ENCODE data around the gene DNAAF2. TPM values are rescaled to one million over a fixed set of nuclear protein-coding genes. Genes with fewer than 3 reads are reported as not detected.

The DNAAF2 gene
- total and polyA plus RNA-seq, 2 donors: 7.3 to 9.0 TPM

- no peak overlapping the region for H3K4me3 ChIP-seq (ENCODE audit: low read length in 2 of 2)
- DNase-seq (ENCODE audit: low read depth in 6 of 9, low spot score in 9 of 9): no peak
- 99% methylated on average over 4 of the region's 4 CpGs for WGBS
- H3K36me3 ChIP-seq (ENCODE audit: control insufficient read depth in 2 of 2, insufficient read depth in 2 of 2, low read length in 1 of 2): peaks cover 18 to 32% of the 10 kb centered on the region in 2 donors
- H3K9me3 ChIP-seq (ENCODE audit: control insufficient read depth in 2 of 2, insufficient read depth in 1 of 2, low read length in 1 of 2): no peaks in the 10 kb centered on the region
- H3K4me1 ChIP-seq (ENCODE audit: control insufficient read depth in 2 of 2, insufficient read depth in 2 of 2, low read length in 2 of 2): peaks cover 11 to 16% of the 10 kb centered on the region in 2 donors
- no peak overlapping the region for H3K27ac ChIP-seq (ENCODE audit: low read depth in 1 of 2, low read length in 1 of 2)
- no peaks in the 10 kb centered on the region for H3K27me3 ChIP-seq (ENCODE audit: control insufficient read depth in 2 of 2, insufficient read depth in 1 of 2, low read length in 1 of 2)
Observed at GRCh38 chr14:49582113-49582977, 52.7 kb downstream of the DNAAF2 start.

- no peak overlapping the region for H3K27ac ChIP-seq (ENCODE audit: low read depth in 1 of 2, low read length in 1 of 2)
- no peak overlapping the region for H3K4me3 ChIP-seq (ENCODE audit: low read length in 2 of 2)
- WGBS: 86% methylated on average over 9 of the region's 9 CpGs
- H3K9me3 ChIP-seq (ENCODE audit: control insufficient read depth in 2 of 2, insufficient read depth in 1 of 2, low read length in 1 of 2): no peaks in the 10 kb centered on the region
- H3K36me3 ChIP-seq (ENCODE audit: control insufficient read depth in 2 of 2, insufficient read depth in 2 of 2, low read length in 1 of 2): peaks cover 23 to 41% of the 10 kb centered on the region in 2 donors
- H3K27me3 ChIP-seq (ENCODE audit: control insufficient read depth in 2 of 2, insufficient read depth in 1 of 2, low read length in 1 of 2): no peaks in the 10 kb centered on the region
- peaks cover 11 to 16% of the 10 kb centered on the region in 2 donors for H3K4me1 ChIP-seq (ENCODE audit: control insufficient read depth in 2 of 2, insufficient read depth in 2 of 2, low read length in 2 of 2)
- no peak for DNase-seq (ENCODE audit: low read depth in 6 of 9, low spot score in 9 of 9)
Observed at GRCh38 chr14:49581209-49582112, 53.6 kb downstream of the DNAAF2 start.

- H3K27ac ChIP-seq (ENCODE audit: low read depth in 1 of 2, low read length in 1 of 2): no peak overlapping the region
- no peak overlapping the region for H3K4me3 ChIP-seq (ENCODE audit: low read length in 2 of 2)
- H3K9me3 ChIP-seq (ENCODE audit: control insufficient read depth in 2 of 2, insufficient read depth in 1 of 2, low read length in 1 of 2): no peaks in the 10 kb centered on the region
- no peak for DNase-seq (ENCODE audit: low read depth in 6 of 9, low spot score in 9 of 9)
- 97% methylated on average over 2 of the region's 2 CpGs for WGBS
- no peaks in the 10 kb centered on the region for H3K27me3 ChIP-seq (ENCODE audit: control insufficient read depth in 2 of 2, insufficient read depth in 1 of 2, low read length in 1 of 2)
- H3K4me1 ChIP-seq (ENCODE audit: control insufficient read depth in 2 of 2, insufficient read depth in 2 of 2, low read length in 2 of 2): peaks cover 8 to 16% of the 10 kb centered on the region in 2 donors
- H3K36me3 ChIP-seq (ENCODE audit: control insufficient read depth in 2 of 2, insufficient read depth in 2 of 2, low read length in 1 of 2): peaks cover 26 to 53% of the 10 kb centered on the region in 2 donors
Observed at GRCh38 chr14:49579841-49580240, 55.2 kb downstream of the DNAAF2 start.

- Histone ChIP-seq H3K4me1 (ENCODE audit: control insufficient read depth in 2 of 2, insufficient read depth in 2 of 2, low read length in 2 of 2) (peaks cover 0 to 6% of the 10 kb centered on the region in 2 donors), H3K36me3 (ENCODE audit: control insufficient read depth in 2 of 2, insufficient read depth in 2 of 2, low read length in 1 of 2) (peaks cover 24 to 45% of the 10 kb centered on the region in 2 donors), H3K4me3 (ENCODE audit: low read length in 2 of 2) (no peak overlapping the region), H3K9me3 (ENCODE audit: control insufficient read depth in 2 of 2, insufficient read depth in 1 of 2, low read length in 1 of 2) (no peaks in the 10 kb centered on the region), H3K27ac (ENCODE audit: low read depth in 1 of 2, low read length in 1 of 2) (no peak overlapping the region), H3K27me3 (ENCODE audit: control insufficient read depth in 2 of 2, insufficient read depth in 1 of 2, low read length in 1 of 2) (no peaks in the 10 kb centered on the region)
- no peak for DNase-seq (ENCODE audit: low read depth in 6 of 9, low spot score in 9 of 9)
- 98% methylated on average over 1 of the region's 1 CpG for whole genome bisulfite sequencing
Observed at GRCh38 chr14:49578141-49578540, 56.9 kb downstream of the DNAAF2 start.

Other genes starting within 250 kb of the DNAAF2 start
- gene RPS29, start 48.9 kb downstream of the DNAAF2 start, total RNA-seq: 6,328 TPM
- 5,388 TPM for gene RPS29, start 48.9 kb downstream of the DNAAF2 start, polyA plus RNA-seq
- 46.1 TPM for gene LRR1, start 36.3 kb downstream of the DNAAF2 start, total RNA-seq
- gene LRR1, start 36.3 kb downstream of the DNAAF2 start, polyA plus RNA-seq: 17.0 TPM
- gene RPL36AL, start 14.6 kb downstream of the DNAAF2 start, total RNA-seq: 307 TPM
- gene RPL36AL, start 14.6 kb downstream of the DNAAF2 start, polyA plus RNA-seq: 619 TPM
- 36.1 TPM for gene MGAT2, start 14.4 kb downstream of the DNAAF2 start, total RNA-seq
- 29.9 TPM for gene MGAT2, start 14.4 kb downstream of the DNAAF2 start, polyA plus RNA-seq
- 19.3 TPM for gene POLE2, start 53.0 kb upstream of the DNAAF2 start, total RNA-seq
- 3.4 TPM for gene POLE2, start 53.0 kb upstream of the DNAAF2 start, polyA plus RNA-seq
- gene KLHDC1, start 57.9 kb upstream of the DNAAF2 start, total RNA-seq: 3.9 TPM
- gene KLHDC1, start 57.9 kb upstream of the DNAAF2 start, polyA plus RNA-seq: 7.6 TPM
- 83.3 TPM for gene KLHDC2, start 132.9 kb upstream of the DNAAF2 start, total RNA-seq
- 69.4 TPM for gene KLHDC2, start 132.9 kb upstream of the DNAAF2 start, polyA plus RNA-seq
- 68.8 TPM for gene NEMF, start 217.5 kb upstream of the DNAAF2 start, total RNA-seq
- gene NEMF, start 217.5 kb upstream of the DNAAF2 start, polyA plus RNA-seq: 58.1 TPM